ENCODE results near the gene FSTL4. TPM values are rescaled to one million over a fixed set of nuclear protein-coding genes. Genes with fewer than 3 reads are reported as not detected.

FSTL4 gene
- total and polyA plus RNA-seq, 2 of the 13 experiments (the other 11 are each of a cell fraction or from before 2014, with no cell fraction given), result 2.1 to 3.0 TPM

DNA sequence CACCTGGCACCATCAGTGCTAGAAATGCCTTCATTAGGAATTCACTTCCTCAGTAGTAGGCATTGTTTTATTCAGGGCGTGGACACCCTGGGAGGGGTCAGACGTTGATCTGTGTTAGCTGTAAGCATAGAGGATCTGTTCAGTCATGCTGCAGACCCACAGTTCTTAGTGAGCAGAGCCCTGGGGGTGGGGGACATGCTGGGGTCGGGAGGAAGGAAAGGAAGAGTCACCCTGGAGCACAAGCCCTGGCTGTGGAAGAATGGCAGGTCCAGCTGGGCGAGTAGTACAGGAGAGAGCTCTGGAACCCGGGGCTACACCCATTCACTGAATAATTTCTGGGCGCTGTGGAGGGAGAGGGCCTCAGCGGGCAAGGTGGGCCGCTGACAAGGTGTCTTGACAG lies 172.5 kb downstream of the FSTL4 start (continued):
- TF ChIP-seq, protein P1, sequence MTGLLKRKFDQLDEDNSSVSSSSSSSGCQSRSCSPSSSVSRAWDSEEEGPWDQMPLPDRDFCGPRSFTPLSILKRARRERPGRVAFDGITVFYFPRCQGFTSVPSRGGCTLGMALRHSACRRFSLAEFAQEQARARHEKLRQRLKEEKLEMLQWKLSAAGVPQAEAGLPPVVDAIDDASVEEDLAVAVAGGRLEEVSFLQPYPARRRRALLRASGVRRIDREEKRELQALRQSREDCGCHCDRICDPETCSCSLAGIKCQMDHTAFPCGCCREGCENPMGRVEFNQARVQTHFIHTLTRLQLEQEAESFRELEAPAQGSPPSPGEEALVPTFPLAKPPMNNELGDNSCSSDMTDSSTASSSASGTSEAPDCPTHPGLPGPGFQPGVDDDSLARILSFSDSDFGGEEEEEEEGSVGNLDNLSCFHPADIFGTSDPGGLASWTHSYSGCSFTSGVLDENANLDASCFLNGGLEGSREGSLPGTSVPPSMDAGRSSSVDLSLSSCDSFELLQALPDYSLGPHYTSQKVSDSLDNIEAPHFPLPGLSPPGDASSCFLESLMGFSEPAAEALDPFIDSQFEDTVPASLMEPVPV (CRISPR knock-in tag; IDR thresholded peaks at IDR 0.05), result no peak
- no peak for TF ChIP-seq BCL6 (CRISPR knock-in tag; IDR thresholded peaks at IDR 0.05)
- no peak for TF ChIP-seq FOXK1 (CRISPR knock-in tag; IDR thresholded peaks at IDR 0.05; ENCODE audit: borderline replicate concordance, low read depth)

DNA sequence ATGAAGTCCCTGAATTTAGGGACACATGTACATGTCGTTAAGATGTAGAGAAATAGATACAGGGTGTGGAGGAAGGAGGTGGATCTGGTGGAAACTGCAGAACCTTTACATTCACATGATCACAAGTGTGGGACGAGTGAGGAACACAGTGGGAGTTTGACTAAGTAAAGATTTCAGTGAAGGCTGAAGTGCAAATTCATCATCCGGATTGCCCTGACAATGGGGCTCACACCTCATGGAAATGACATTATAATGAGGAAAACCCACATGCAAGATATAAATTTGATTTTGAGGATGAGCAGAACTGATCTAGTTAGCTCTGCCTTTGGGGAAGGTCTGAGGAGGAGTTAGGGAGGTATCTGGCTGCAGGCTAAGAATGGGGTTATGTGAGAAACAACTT lies 173.9 kb downstream of the FSTL4 start:
- no peak overlapping the region for H3K9ac ChIP-seq (ENCODE audit: insufficient read depth, low read depth, low read length)
- no peaks in the 10 kb centered on the region for H3K36me3 ChIP-seq (replicated peaks in 1 of 2; ENCODE audit: control insufficient read depth in 1 of 2, insufficient read depth in 2 of 2, low read length in 2 of 2)
- H4K20me1 ChIP-seq (ENCODE audit: insufficient read depth, low read length), result no peaks in the 10 kb centered on the region
- FAIRE-seq (no peak), DNase-seq (ENCODE audit: low spot score) (no peak), ATAC-seq (no peak)
- ChIA-PET CTCF (ENCODE audit: low intra/inter-chr PET ratio, low total read pairs) (no interaction called here), POLR2A (no interaction called here)
- H3K9me3 ChIP-seq (ENCODE audit: low read length), result no peaks in the 10 kb centered on the region
- no peak overlapping the region for H3K4me3 ChIP-seq (replicated peaks in 1 of 3; ENCODE audit: insufficient read depth in 1 of 3, low read depth in 2 of 3, low read length in 3 of 3)
- in situ Hi-C loops (cut with HindIII; ENCODE audit: extremely low pct_ligation_motif_present, low pct_unique_long_range_greater_than_20kb) (no loop called here), intact Hi-C loops (cut with micrococcal nuclease; ENCODE audit: unreplicated experiment) (no loop called here)
- no peaks in the 10 kb centered on the region for H3K79me2 ChIP-seq (ENCODE audit: insufficient read depth, low read length)
- WGBS (ENCODE audit: low lambda C conversion rate), result 4% methylated on average over 3 of the region's 3 CpGs
- H3K4me1 ChIP-seq (ENCODE audit: insufficient read depth, low read length), result no peaks in the 10 kb centered on the region
- no peak overlapping the region for H3K4me2 ChIP-seq (ENCODE audit: low read depth, low read length)
- no peak overlapping the region for H2AFZ ChIP-seq (ENCODE audit: low read length)
- peaks cover 1 to 4% of the 10 kb centered on the region in 2 experiments; a peak in 2 of 5 replicates for H3K27me3 ChIP-seq (ENCODE audit: control insufficient read depth in 1 of 2, insufficient read depth in 2 of 2, low read length in 2 of 2)
- no TSS peak for BruUV-seq (replicated peaks)
- H3K27ac ChIP-seq (ENCODE audit: extremely low read length, insufficient read depth, low read length), result no peak overlapping the region
- TF ChIP-seq, protein P2, sequence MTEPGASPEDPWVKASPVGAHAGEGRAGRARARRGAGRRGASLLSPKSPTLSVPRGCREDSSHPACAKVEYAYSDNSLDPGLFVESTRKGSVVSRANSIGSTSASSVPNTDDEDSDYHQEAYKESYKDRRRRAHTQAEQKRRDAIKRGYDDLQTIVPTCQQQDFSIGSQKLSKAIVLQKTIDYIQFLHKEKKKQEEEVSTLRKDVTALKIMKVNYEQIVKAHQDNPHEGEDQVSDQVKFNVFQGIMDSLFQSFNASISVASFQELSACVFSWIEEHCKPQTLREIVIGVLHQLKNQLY (CRISPR knock-in tag; IDR thresholded peaks at IDR 0.05), result no peak

DNA sequence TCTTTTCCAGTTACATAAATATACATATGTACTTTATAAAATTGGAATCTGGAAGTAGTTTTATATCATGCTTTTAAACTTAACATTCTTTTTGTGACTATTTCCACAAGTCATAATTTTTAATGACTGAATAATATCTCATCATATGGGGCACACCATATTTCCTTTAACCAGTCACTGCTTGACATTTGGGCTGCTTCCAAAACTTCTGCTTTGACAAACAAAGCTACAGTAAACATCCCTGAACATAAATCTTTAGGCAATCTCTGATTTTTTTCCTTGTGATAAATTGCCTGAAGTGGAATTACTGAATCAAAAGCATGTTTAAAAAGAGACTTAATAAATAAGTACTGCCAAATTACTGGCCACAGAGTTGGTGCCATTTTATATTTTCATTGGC lies 178.0 kb downstream of the FSTL4 start:
- Histone ChIP-seq H3K36me3 (replicated peaks in 1 of 2; ENCODE audit: control insufficient read depth in 1 of 2, insufficient read depth in 2 of 2, low read length in 2 of 2) (no peaks in the 10 kb centered on the region), H3K4me1 (ENCODE audit: insufficient read depth, low read length) (no peaks in the 10 kb centered on the region), H3K27me3 (ENCODE audit: control insufficient read depth in 1 of 2, insufficient read depth in 2 of 2, low read length in 2 of 2) (peaks cover 1 to 4% of the 10 kb centered on the region in 2 experiments; a peak in 3 of 5 replicates), H2AFZ (ENCODE audit: low read length) (no peak overlapping the region), H4K20me1 (ENCODE audit: insufficient read depth, low read length) (no peaks in the 10 kb centered on the region), H3K9me3 (ENCODE audit: low read length) (no peaks in the 10 kb centered on the region), H3K4me3 (replicated peaks in 1 of 3; ENCODE audit: insufficient read depth in 1 of 3, low read depth in 2 of 3, low read length in 3 of 3) (no peak overlapping the region), H3K4me2 (ENCODE audit: low read depth, low read length) (no peak overlapping the region), H3K27ac (ENCODE audit: extremely low read length, insufficient read depth, low read length) (no peak overlapping the region), H3K79me2 (ENCODE audit: insufficient read depth, low read length) (no peaks in the 10 kb centered on the region), H3K9ac (ENCODE audit: insufficient read depth, low read depth, low read length) (no peak overlapping the region)
- ATAC-seq (no peak), FAIRE-seq (no peak), DNase-seq (ENCODE audit: low spot score) (no peak)
- intact Hi-C loops (cut with micrococcal nuclease; ENCODE audit: unreplicated experiment), result no loop called here
- ChIA-PET CTCF (ENCODE audit: low intra/inter-chr PET ratio, low total read pairs) (no interaction called here), POLR2A (no interaction called here)
- in situ Hi-C loops (cut with HindIII; ENCODE audit: extremely low pct_ligation_motif_present, low pct_unique_long_range_greater_than_20kb), result no loop called here
- BruUV-seq (replicated peaks), result no TSS peak
- TF ChIP-seq ZBTB7A (CRISPR knock-in tag; IDR thresholded peaks at IDR 0.05) (no peak), NR2F6 (IDR thresholded peaks at IDR 0.05) (no peak), NR2F6 (CRISPR knock-in tag; IDR thresholded peaks at IDR 0.05) (no peak), SIN3B (IDR thresholded peaks at IDR 0.05; ENCODE audit: low read length) (no peak), NFE2L1 (CRISPR knock-in tag; IDR thresholded peaks at IDR 0.05; ENCODE audit: borderline replicate concordance) (no peak)
- TF ChIP-seq, protein P3, sequence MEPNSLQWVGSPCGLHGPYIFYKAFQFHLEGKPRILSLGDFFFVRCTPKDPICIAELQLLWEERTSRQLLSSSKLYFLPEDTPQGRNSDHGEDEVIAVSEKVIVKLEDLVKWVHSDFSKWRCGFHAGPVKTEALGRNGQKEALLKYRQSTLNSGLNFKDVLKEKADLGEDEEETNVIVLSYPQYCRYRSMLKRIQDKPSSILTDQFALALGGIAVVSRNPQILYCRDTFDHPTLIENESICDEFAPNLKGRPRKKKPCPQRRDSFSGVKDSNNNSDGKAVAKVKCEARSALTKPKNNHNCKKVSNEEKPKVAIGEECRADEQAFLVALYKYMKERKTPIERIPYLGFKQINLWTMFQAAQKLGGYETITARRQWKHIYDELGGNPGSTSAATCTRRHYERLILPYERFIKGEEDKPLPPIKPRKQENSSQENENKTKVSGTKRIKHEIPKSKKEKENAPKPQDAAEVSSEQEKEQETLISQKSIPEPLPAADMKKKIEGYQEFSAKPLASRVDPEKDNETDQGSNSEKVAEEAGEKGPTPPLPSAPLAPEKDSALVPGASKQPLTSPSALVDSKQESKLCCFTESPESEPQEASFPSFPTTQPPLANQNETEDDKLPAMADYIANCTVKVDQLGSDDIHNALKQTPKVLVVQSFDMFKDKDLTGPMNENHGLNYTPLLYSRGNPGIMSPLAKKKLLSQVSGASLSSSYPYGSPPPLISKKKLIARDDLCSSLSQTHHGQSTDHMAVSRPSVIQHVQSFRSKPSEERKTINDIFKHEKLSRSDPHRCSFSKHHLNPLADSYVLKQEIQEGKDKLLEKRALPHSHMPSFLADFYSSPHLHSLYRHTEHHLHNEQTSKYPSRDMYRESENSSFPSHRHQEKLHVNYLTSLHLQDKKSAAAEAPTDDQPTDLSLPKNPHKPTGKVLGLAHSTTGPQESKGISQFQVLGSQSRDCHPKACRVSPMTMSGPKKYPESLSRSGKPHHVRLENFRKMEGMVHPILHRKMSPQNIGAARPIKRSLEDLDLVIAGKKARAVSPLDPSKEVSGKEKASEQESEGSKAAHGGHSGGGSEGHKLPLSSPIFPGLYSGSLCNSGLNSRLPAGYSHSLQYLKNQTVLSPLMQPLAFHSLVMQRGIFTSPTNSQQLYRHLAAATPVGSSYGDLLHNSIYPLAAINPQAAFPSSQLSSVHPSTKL (CRISPR knock-in tag; IDR thresholded peaks at IDR 0.05), result no peak
- TF ChIP-seq, protein P4, sequence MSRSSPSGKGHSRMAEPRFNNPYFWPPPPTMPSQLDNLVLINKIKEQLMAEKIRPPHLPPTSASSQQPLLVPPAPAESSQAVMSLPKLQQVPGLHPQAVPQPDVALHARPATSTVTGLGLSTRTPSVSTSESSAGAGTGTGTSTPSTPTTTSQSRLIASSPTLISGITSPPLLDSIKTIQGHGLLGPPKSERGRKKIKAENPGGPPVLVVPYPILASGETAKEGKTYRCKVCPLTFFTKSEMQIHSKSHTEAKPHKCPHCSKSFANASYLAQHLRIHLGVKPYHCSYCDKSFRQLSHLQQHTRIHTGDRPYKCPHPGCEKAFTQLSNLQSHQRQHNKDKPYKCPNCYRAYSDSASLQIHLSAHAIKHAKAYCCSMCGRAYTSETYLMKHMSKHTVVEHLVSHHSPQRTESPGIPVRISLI (CRISPR knock-in tag; IDR thresholded peaks at IDR 0.05; ENCODE audit: borderline replicate concordance), result no peak

Measured in HepG2 (cell line).